Endothelial cell of umbilical vein (primary cell): ENCODE results near the gene FHIT. TPM values are rescaled to one million over a fixed set of nuclear protein-coding genes. Genes with fewer than 3 reads are reported as not detected.
A peak's percentile ranks its signal among the peaks of the same experiment; 100 is the strongest.

Experiments used
- BruUV-seq: library from RNA; stranded (reverse); fragments of 400-500 nt; replicated peaks from 2 replicates; lab custom pipeline; 2021; lab: Mats Ljungman, UMichigan
- CTCF ChIA-PET: fragments of 300-600, 350-600 bp; sonication (Branson Sonifier 250); formaldehyde crosslinking; loops from one replicate; lab custom pipeline; 2021; ENCODE audit warnings: antibody characterized with exemption, inconsistent platforms; lab: Charles Lee
- POLR2A ChIA-PET: fragments of 300-600, 350-600 bp; sonication (Branson Sonifier 250); formaldehyde crosslinking; loops from one replicate; lab custom pipeline; 2021; ENCODE audit warnings: antibody characterized with exemption, inconsistent platforms; lab: Charles Lee
- DNase-seq: peaks from one replicate; pipeline ENCODE4 v3.0.0-alpha.2; 2011; ENCODE audit warnings: low read depth, low spot score
- FAIRE-seq: peaks from 2 replicates; lab custom pipeline; 2011; peaks lifted over from hg19 to GRCh38; lab: Jason Lieb, UNC
- H2AFZ ChIP-seq: 2 replicates; pipeline ENCODE4 v1.6.0; 2012; ENCODE audit warnings: low read depth, low read length, control low read depth, inconsistent platforms
- H3K27ac ChIP-seq: 2 replicates; pipeline ENCODE4 v1.5.1; 2011; ENCODE audit warnings: low read depth, mild to moderate bottlenecking, control low read depth, low read length, moderate library complexity; ENCODE audit not compliant: insufficient read depth
- H3K27me3 ChIP-seq, 2 experiments: 2 replicates each; pipeline versions ENCODE4 v1.6.0 to v1.6.1; 2011; ENCODE audit warnings: low read length in 2 of 2, mixed read lengths in 1 of 2; ENCODE audit not compliant: control insufficient read depth in 2 of 2, insufficient read depth in 2 of 2
- H3K36me3 ChIP-seq, 2 experiments: 2 replicates in 1 of 2; 3 replicates in 1 of 2; pipeline ENCODE4 v1.5.1; 2011; ENCODE audit warnings: low read length in 2 of 2, mild to moderate bottlenecking in 1 of 2, moderate library complexity in 1 of 2; ENCODE audit not compliant: control insufficient read depth in 2 of 2, insufficient read depth in 2 of 2; ENCODE audit errors: extremely low read depth in 1 of 2
- H3K4me1 ChIP-seq: 3 replicates; pipeline ENCODE4 v1.5.1; 2011; ENCODE audit warnings: mild to moderate bottlenecking, low read length; ENCODE audit not compliant: control insufficient read depth, insufficient read depth; ENCODE audit errors: extremely low read depth
- H3K4me2 ChIP-seq: 2 replicates; pipeline ENCODE4 v1.6.1; 2011; ENCODE audit warnings: low read length, control low read depth, mixed read lengths; ENCODE audit not compliant: insufficient read depth
- H3K4me3 ChIP-seq, 3 experiments: fragments of 200-600 bp in 1 of 3; sonication (generic), shearing (Covaris generic) in 1 of 3; replicated peaks in 1 of 3; 2 replicates each; pipeline ENCODE4 v1.5.1; 2011 to 2016; ENCODE audit warnings: control low read depth in 3 of 3, low read length in 3 of 3, mild to moderate bottlenecking in 2 of 3, inconsistent platforms in 1 of 3, low read depth in 1 of 3, moderate library complexity in 1 of 3; ENCODE audit not compliant: insufficient read depth in 1 of 3
- H3K79me2 ChIP-seq: 2 replicates; pipeline ENCODE4 v1.6.0; 2012; ENCODE audit warnings: low read length, inconsistent platforms; ENCODE audit not compliant: control insufficient read depth, insufficient read depth
- H3K9ac ChIP-seq: replicated peaks from 2 replicates; pipeline ENCODE3; 2011; ENCODE audit warnings: low read length, control low read depth; ENCODE audit not compliant: insufficient read depth; ENCODE audit errors: extremely low read depth
- H3K9me1 ChIP-seq: replicated peaks from 3 replicates; pipeline ENCODE4 v1.6.0; 2011; ENCODE audit warnings: mild to moderate bottlenecking, low read length; ENCODE audit not compliant: control insufficient read depth, insufficient read depth; ENCODE audit errors: extremely low read depth
- H3K9me3 ChIP-seq: replicated peaks from 2 replicates; pipeline ENCODE4 v1.5.1; 2012; ENCODE audit warnings: low read length, inconsistent platforms; ENCODE audit not compliant: control insufficient read depth, insufficient read depth
- H4K20me1 ChIP-seq: replicated peaks from 2 replicates; pipeline ENCODE3; 2011; ENCODE audit warnings: mild to moderate bottlenecking, low read length; ENCODE audit not compliant: control insufficient read depth, insufficient read depth; ENCODE audit errors: extremely low read depth
- EZH2 ChIP-seq: IDR thresholded peaks from 2 replicates; pipeline ENCODE4 v1.6.1; 2012; ENCODE audit warnings: borderline replicate concordance, low read depth, mild to moderate bottlenecking, moderate library complexity, low read length, inconsistent platforms; ENCODE audit not compliant: severe bottlenecking
- FOS ChIP-seq: IDR thresholded peaks from 2 replicates; pipeline ENCODE4 v1.6.1; 2011; ENCODE audit warnings: mild to moderate bottlenecking, low read length, moderate library complexity, borderline replicate concordance; ENCODE audit not compliant: insufficient read depth
- JUN ChIP-seq: IDR thresholded peaks from 2 replicates; pipeline ENCODE4 v1.6.1; 2011; ENCODE audit warnings: borderline replicate concordance, low read depth; ENCODE audit not compliant: insufficient read length, insufficient read depth
- MYC ChIP-seq: IDR thresholded peaks from one replicate; pipeline ENCODE4 v1.6.1; 2011; ENCODE audit warnings: mild to moderate bottlenecking, low read depth, low read length
- POLR2A ChIP-seq: IDR thresholded peaks from 2 replicates; pipeline ENCODE4 v1.6.1; 2012; ENCODE audit warnings: low read depth, mild to moderate bottlenecking, control low read depth, low read length
- dilution Hi-C: fragments of 300-500 bp; cut with MboI; formaldehyde crosslinking; loops from one replicate; pipeline ENCODE4 v1.15.0; 2019; ENCODE audit warnings: low sequenced_read_pairs; ENCODE audit not compliant: extremely low pct_ligation_motif_present
- intact Hi-C: fragments of 100-400 bp; cut with micrococcal nuclease; formaldehyde crosslinking; loops from one replicate; pipeline ENCODE4 v1.10.0; 2022
- polyA plus RNA-seq, 4 experiments: library from polyadenylated mRNA; depleted of rRNA in 3 of 4; stranded (reverse) in 3 of 4; unstranded in 1 of 4; fragments of >200 nt; gene quantifications; 2 replicates each; pipeline versions ENCODE4 v1.2.1 to v1.2.3, GENCODE V29; 2011 to 2012; ENCODE audit warnings: missing spikeins in 1 of 4
- total RNA-seq: library from RNA; stranded (reverse); gene quantifications from 2 replicates; pipeline ENCODE4 v1.2.3, GENCODE V29; 2021
- TF ChIP-seq, protein P1 (sequence below): IDR thresholded peaks from 2 replicates; pipeline ENCODE4 v1.6.1; 2011; ENCODE audit not compliant: insufficient read depth, insufficient read length

FHIT gene
- total and polyA plus RNA-seq, 2 donors (not counting 3 experiments of a cell fraction or from before 2014, with no cell fraction given), result 0.47 to 2.2 TPM

DNA sequence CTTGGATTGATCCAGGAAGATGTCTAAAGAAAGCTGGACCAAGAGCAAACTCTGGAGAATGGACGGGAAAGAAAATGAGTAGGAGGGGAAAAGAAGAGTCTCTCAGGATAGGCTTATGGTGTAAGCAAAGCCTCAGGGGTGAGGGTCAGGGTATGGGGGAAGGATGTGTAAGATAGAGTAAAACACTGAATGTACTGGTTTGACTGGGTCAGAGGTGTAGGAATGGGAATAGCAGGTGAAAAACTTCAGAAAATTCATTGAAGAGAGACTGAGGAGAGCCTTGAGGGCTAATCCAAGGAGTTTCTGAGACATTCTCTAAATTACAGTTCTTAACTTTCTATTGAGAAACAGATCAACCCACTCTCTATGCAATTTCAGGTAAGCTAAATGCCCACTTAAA, 857.3 kb downstream of the FHIT start:
- Histone ChIP-seq H3K4me2 (no peak overlapping the region), H3K9me1 (no peaks in the 10 kb centered on the region), H2AFZ (no peak overlapping the region), H3K79me2 (no peaks in the 10 kb centered on the region), H3K27me3 (no peaks in the 10 kb centered on the region), H3K9ac (no peak overlapping the region), H3K36me3 (no peaks in the 10 kb centered on the region), H3K4me3 (no peak overlapping the region), H3K4me1 (no peaks in the 10 kb centered on the region), H3K27ac (no peak overlapping the region), H4K20me1 (no peaks in the 10 kb centered on the region), H3K9me3 (no peaks in the 10 kb centered on the region)
- TF ChIP-seq POLR2A, result no peak
- no peak for TF ChIP-seq FOS
- no peak for TF ChIP-seq JUN
- DNase-seq (no peak), FAIRE-seq (no peak)
- ChIA-PET CTCF (no interaction called here), POLR2A (no interaction called here)
- intact Hi-C loops, result no loop called here
- no TSS peak for BruUV-seq
- dilution Hi-C loops, result no loop called here

DNA sequence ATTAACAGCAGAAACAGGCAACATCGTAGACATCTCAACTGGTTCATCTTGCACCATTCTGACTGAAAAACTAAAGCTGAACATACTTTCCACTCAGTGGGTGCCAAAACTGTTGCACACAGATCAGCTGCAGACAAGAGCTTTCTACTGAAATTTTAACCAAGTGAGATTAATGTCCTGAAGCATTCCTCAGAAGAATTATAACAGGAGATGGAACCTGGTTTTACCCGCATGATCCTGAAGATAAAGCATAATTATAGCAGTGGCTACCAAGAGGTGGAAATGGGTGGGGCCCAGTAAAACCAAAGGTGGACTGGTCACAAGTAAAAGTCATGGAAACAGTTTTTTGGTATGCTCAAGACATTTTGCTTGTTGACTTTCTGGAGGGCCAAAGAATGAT, 858.8 kb downstream of the FHIT start:
- no peaks in the 10 kb centered on the region for H3K27me3 ChIP-seq
- ChIA-PET POLR2A (no interaction called here), CTCF (no interaction called here)
- no peaks in the 10 kb centered on the region for H3K9me1 ChIP-seq
- H3K36me3 ChIP-seq, result no peaks in the 10 kb centered on the region
- DNase-seq, result no peak
- no peak overlapping the region for H3K4me3 ChIP-seq
- H3K79me2 ChIP-seq, result no peaks in the 10 kb centered on the region
- peak; percentile 50 for FAIRE-seq
- no peaks in the 10 kb centered on the region for H4K20me1 ChIP-seq
- no peak overlapping the region for H3K9ac ChIP-seq
- H2AFZ ChIP-seq, result no peak overlapping the region
- H3K4me2 ChIP-seq, result no peak overlapping the region
- no peaks in the 10 kb centered on the region for H3K4me1 ChIP-seq
- intact Hi-C loops, result no loop called here
- H3K9me3 ChIP-seq, result no peaks in the 10 kb centered on the region
- no peak overlapping the region for H3K27ac ChIP-seq
- dilution Hi-C loops, result no loop called here
- no peak for TF ChIP-seq EZH2
- TF ChIP-seq JUN, result no peak
- no peak for TF ChIP-seq MYC
- TF ChIP-seq, protein P1, sequence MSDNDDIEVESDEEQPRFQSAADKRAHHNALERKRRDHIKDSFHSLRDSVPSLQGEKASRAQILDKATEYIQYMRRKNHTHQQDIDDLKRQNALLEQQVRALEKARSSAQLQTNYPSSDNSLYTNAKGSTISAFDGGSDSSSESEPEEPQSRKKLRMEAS, result no peak
- no peak for TF ChIP-seq POLR2A
- TF ChIP-seq FOS, result no peak
- no TSS peak for BruUV-seq
